WTC11 (cell line): ENCODE measurements around the gene ZDHHC11. TPM values are rescaled to one million over a fixed set of nuclear protein-coding genes. Genes with fewer than 3 reads are reported as not detected.

Experiments
- ATAC-seq: fragments of 200-7000 bp; cut with Tn5 transposase; 2 replicates; pipeline ENCODE4 v1.10.0; 2021; ENCODE audit warnings: mild to moderate bottlenecking, moderate library complexity
- CTCF ChIA-PET: fragments of 300-600 bp; sonication (Branson Sonifier 250); formaldehyde crosslinking; loops from one replicate; lab custom pipeline; 2021; ENCODE audit warnings: antibody characterized with exemption; lab: Charles Lee
- POLR2A ChIA-PET: fragments of 350-600 bp; sonication (Branson Sonifier 250); formaldehyde crosslinking; loops from one replicate; lab custom pipeline; 2021; ENCODE audit warnings: antibody characterized with exemption; lab: Charles Lee
- DNase-seq: peaks from one replicate; pipeline ENCODE4 v3.0.0; 2021; ENCODE audit warnings: low spot score
- H3K27ac Mint-ChIP-seq: 2 replicates; pipeline ENCODE4 v1.8.0; 2021; ENCODE audit warnings: mixed read lengths
- H3K27me3 Mint-ChIP-seq: 2 replicates; pipeline ENCODE4 v1.8.0; 2021; ENCODE audit warnings: low read depth, mild to moderate bottlenecking, moderate library complexity, mixed read lengths
- H3K36me3 Mint-ChIP-seq: 2 replicates; pipeline ENCODE4 v1.8.0; 2021; ENCODE audit warnings: mixed read lengths
- H3K4me1 Mint-ChIP-seq: 2 replicates; pipeline ENCODE4 v1.8.0; 2022; ENCODE audit warnings: mixed read lengths
- H3K4me3 Mint-ChIP-seq: 2 replicates; pipeline ENCODE4 v1.8.0; 2021; ENCODE audit warnings: mild to moderate bottlenecking, moderate library complexity, mixed read lengths
- H3K9me3 Mint-ChIP-seq: 2 replicates; pipeline ENCODE4 v1.8.0; 2021; ENCODE audit warnings: mixed read lengths
- AR ChIP-seq: fragments of 250-450 bp; sonication (Bioruptor Pico); IDR thresholded peaks from 2 replicates; pipeline ENCODE4 v1.9.0; 2021; ENCODE audit warnings: mild to moderate bottlenecking
- ATF1 ChIP-seq: sonication (generic); formaldehyde crosslinking; IDR thresholded peaks from 2 replicates; pipeline ENCODE4 v1.8.1; 2023; ENCODE audit warnings: mild to moderate bottlenecking, moderate library complexity, missing genetic modification reagents
- CREB1 ChIP-seq: sonication (generic); formaldehyde crosslinking; IDR thresholded peaks from 2 replicates; pipeline ENCODE4 v1.8.0; 2023; ENCODE audit warnings: mild to moderate bottlenecking, missing genetic modification reagents
- E2F1 ChIP-seq: sonication (generic); formaldehyde crosslinking; IDR thresholded peaks from 2 replicates; pipeline ENCODE4 v1.8.0; 2022; ENCODE audit warnings: mild to moderate bottlenecking, missing genetic modification reagents
- FOXP1 ChIP-seq: sonication (generic); formaldehyde crosslinking; IDR thresholded peaks from 2 replicates; pipeline ENCODE4 v1.8.0; 2022; ENCODE audit warnings: missing genetic modification reagents, mild to moderate bottlenecking, moderate library complexity, borderline replicate concordance
- JAZF1 ChIP-seq: fragments of 250-450 bp; sonication (Bioruptor Pico); IDR thresholded peaks from 2 replicates; pipeline ENCODE4 v1.9.0; 2021; ENCODE audit warnings: moderate library complexity, mild to moderate bottlenecking, inconsistent platforms
- MYBL2 ChIP-seq: sonication (generic); formaldehyde crosslinking; IDR thresholded peaks from 2 replicates; pipeline ENCODE4 v1.8.1; 2023; ENCODE audit warnings: mild to moderate bottlenecking, moderate library complexity, missing genetic modification reagents
- NR2C2 ChIP-seq: sonication (generic); formaldehyde crosslinking; IDR thresholded peaks from 2 replicates; pipeline ENCODE4 v1.8.0; 2022; ENCODE audit warnings: mild to moderate bottlenecking, missing genetic modification reagents
- OVOL2 ChIP-seq: fragments of 250-450 bp; sonication (Bioruptor Pico); IDR thresholded peaks from 2 replicates; pipeline ENCODE4 v1.9.0; 2021; ENCODE audit warnings: mild to moderate bottlenecking, borderline replicate concordance
- PRRX2 ChIP-seq: fragments of 250-450 bp; sonication (Bioruptor Pico); IDR thresholded peaks from 2 replicates; pipeline ENCODE4 v1.8.0; 2021; ENCODE audit warnings: mild to moderate bottlenecking
- SMAD4 ChIP-seq: sonication (generic); formaldehyde crosslinking; IDR thresholded peaks from 2 replicates; pipeline ENCODE4 v1.8.0; 2022; ENCODE audit warnings: mild to moderate bottlenecking, missing genetic modification reagents
- SOX15 ChIP-seq: fragments of 250-450 bp; sonication (Bioruptor Pico); IDR thresholded peaks from 2 replicates; pipeline ENCODE4 v1.9.0; 2021; ENCODE audit warnings: mild to moderate bottlenecking
- TEAD1 ChIP-seq: sonication (generic); formaldehyde crosslinking; IDR thresholded peaks from 2 replicates; pipeline ENCODE4 v1.8.0; 2022; ENCODE audit warnings: mild to moderate bottlenecking, missing genetic modification reagents
- ZNF121 ChIP-seq: sonication (generic); formaldehyde crosslinking; IDR thresholded peaks from 2 replicates; pipeline ENCODE4 v1.8.0; 2023; ENCODE audit warnings: missing genetic modification reagents
- ZNF317 ChIP-seq: sonication (generic); formaldehyde crosslinking; IDR thresholded peaks from 2 replicates; pipeline ENCODE4 v1.8.1; 2023; ENCODE audit warnings: low read depth, mild to moderate bottlenecking, moderate library complexity, missing genetic modification reagents, borderline replicate concordance
- total RNA-seq: library from RNA; stranded (reverse); gene quantifications from 3 replicates; pipeline ENCODE4 v1.2.3, GENCODE V29; 2021
- TF ChIP-seq, protein P1 (sequence below): fragments of 250-450 bp; sonication (Bioruptor Pico); IDR thresholded peaks from 2 replicates; pipeline ENCODE4 v1.9.0; 2021; ENCODE audit warnings: mild to moderate bottlenecking, borderline replicate concordance
- TF ChIP-seq, protein P2 (sequence below): sonication (generic); formaldehyde crosslinking; IDR thresholded peaks from 2 replicates; pipeline ENCODE4 v1.8.1; 2022; ENCODE audit warnings: mild to moderate bottlenecking, moderate library complexity, missing genetic modification reagents

The ZDHHC11 gene
- total RNA-seq, 1 experiment from 2014 or later = 21.4 TPM

DNA sequence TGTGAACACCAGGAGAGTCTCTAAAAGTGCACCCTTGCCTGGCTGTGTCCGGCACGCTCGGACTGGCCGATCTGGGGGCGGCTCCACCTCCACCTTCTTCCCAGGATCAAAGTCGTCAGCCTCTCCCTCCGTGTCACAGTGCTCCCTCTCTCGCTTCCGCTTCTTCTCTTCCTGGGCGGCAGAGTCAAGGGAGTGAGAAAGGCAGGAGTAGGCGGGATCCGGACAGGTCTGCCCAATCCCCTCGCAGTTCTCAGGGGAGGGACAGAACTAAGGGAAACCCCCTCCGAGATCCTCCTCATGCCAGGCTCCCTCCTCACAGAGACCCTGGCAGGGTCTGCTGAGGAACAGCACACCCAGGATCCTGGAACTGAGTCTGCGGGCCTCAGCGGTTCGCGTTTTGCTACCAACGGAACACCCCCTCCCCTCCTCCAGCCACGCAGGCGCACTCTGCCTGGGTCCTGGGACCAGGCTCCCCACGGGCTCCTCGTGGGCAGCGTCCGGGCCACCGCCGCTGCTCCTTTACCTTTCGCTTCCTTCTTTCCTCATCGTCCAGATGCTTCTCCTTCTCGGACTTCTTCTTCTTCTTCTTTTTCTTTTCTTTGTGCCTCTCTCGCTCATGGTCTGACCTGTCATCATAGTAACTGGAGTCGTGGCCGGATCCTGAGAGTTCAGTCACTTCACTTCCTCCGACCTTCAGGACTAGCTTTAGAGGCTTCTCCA is 40.5 kb upstream of the ZDHHC11 start:
- H3K4me3 Mint-ChIP-seq = peak overlapping the region; percentile 85
- DNase-seq = peak; percentile 25
- peaks cover 65% of the 10 kb centered on the region for H3K36me3 Mint-ChIP-seq
- H3K4me1 Mint-ChIP-seq = peaks cover 19% of the 10 kb centered on the region
- no peaks in the 10 kb centered on the region for H3K9me3 Mint-ChIP-seq
- H3K27me3 Mint-ChIP-seq = no peaks in the 10 kb centered on the region
- ATAC-seq = peak; percentile 65
- no peak for TF ChIP-seq ZNF317 (CRISPR knock-in tag)
- TF ChIP-seq NR2C2 (CRISPR knock-in tag) = no peak
- ChIA-PET POLR2A (interaction anchor here (1.6 kb wide), 1 partner anchor 12 kb away, joined by 3 read pairs; no protein-coding TSS in a partner anchor), CTCF (no interaction called here)
- H3K27ac Mint-ChIP-seq = peak overlapping the region; percentile 67

DNA sequence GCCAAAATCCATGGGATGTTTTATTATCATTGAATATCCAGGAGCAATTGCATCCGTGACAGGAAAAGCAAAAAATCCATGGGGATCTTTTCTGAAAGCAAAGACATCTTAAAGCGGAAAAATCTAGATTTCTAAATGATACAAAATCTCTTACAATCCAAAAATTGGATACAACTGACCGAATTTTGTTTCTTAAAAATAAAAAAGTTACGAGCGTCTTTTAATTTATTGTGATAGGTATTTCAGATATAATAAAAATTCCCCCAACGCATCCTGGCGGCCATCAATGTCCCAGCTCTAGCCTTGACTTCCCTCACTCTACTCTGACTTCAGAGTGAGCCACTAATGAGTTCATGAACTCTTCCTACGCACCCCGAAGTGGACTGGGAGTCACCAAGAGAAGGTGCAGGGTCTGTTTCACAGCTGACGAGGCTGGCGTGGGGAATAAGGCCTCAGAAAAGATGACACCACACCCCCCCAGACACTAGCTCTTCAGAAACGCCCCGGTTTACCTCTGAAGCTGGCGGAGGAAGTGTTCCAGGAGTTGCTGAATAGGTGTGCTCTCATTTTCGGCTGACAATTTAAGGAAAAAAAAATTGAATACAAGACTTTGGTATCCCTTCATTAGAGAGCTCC is 38.4 kb upstream of the ZDHHC11 start:
- TF ChIP-seq E2F1 (no peak), CREB1 (CRISPR knock-in tag) (no peak), FOXP1 (CRISPR knock-in tag) (no peak), ZNF121 (CRISPR knock-in tag) (no peak), TEAD1 (CRISPR knock-in tag) (no peak), SOX15 (CRISPR knock-in tag) (no peak), ZNF317 (CRISPR knock-in tag) (no peak), PRRX2 (CRISPR knock-in tag) (no peak), SMAD4 (CRISPR knock-in tag) (no peak), MYBL2 (no peak), AR (CRISPR knock-in tag) (no peak), OVOL2 (CRISPR knock-in tag) (no peak), ATF1 (CRISPR knock-in tag) (no peak), JAZF1 (no peak)
- TF ChIP-seq, protein P1, sequence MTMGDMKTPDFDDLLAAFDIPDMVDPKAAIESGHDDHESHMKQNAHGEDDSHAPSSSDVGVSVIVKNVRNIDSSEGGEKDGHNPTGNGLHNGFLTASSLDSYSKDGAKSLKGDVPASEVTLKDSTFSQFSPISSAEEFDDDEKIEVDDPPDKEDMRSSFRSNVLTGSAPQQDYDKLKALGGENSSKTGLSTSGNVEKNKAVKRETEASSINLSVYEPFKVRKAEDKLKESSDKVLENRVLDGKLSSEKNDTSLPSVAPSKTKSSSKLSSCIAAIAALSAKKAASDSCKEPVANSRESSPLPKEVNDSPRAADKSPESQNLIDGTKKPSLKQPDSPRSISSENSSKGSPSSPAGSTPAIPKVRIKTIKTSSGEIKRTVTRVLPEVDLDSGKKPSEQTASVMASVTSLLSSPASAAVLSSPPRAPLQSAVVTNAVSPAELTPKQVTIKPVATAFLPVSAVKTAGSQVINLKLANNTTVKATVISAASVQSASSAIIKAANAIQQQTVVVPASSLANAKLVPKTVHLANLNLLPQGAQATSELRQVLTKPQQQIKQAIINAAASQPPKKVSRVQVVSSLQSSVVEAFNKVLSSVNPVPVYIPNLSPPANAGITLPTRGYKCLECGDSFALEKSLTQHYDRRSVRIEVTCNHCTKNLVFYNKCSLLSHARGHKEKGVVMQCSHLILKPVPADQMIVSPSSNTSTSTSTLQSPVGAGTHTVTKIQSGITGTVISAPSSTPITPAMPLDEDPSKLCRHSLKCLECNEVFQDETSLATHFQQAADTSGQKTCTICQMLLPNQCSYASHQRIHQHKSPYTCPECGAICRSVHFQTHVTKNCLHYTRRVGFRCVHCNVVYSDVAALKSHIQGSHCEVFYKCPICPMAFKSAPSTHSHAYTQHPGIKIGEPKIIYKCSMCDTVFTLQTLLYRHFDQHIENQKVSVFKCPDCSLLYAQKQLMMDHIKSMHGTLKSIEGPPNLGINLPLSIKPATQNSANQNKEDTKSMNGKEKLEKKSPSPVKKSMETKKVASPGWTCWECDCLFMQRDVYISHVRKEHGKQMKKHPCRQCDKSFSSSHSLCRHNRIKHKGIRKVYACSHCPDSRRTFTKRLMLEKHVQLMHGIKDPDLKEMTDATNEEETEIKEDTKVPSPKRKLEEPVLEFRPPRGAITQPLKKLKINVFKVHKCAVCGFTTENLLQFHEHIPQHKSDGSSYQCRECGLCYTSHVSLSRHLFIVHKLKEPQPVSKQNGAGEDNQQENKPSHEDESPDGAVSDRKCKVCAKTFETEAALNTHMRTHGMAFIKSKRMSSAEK (CRISPR knock-in tag) = no peak
- TF ChIP-seq, protein P2, sequence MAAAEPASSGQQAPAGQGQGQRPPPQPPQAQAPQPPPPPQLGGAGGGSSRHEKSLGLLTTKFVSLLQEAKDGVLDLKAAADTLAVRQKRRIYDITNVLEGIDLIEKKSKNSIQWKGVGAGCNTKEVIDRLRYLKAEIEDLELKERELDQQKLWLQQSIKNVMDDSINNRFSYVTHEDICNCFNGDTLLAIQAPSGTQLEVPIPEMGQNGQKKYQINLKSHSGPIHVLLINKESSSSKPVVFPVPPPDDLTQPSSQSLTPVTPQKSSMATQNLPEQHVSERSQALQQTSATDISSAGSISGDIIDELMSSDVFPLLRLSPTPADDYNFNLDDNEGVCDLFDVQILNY (CRISPR knock-in tag) = no peak
- Mint-ChIP-seq H3K4me1 (peaks cover 19% of the 10 kb centered on the region), H3K27ac (no peak overlapping the region), H3K9me3 (no peaks in the 10 kb centered on the region), H3K36me3 (peaks cover 71% of the 10 kb centered on the region), H3K4me3 (no peak overlapping the region), H3K27me3 (no peaks in the 10 kb centered on the region)
- ChIA-PET CTCF (no interaction called here), POLR2A (no interaction called here)
- DNase-seq (no peak), ATAC-seq (no peak)
